Measurements from ENCODE around the gene TENM3. TPM values are rescaled to one million over a fixed set of nuclear protein-coding genes. Genes with fewer than 3 reads are reported as not detected.

Gene TENM3
- polyA plus RNA-seq, 4 donors, result 14.4 to 17.3 (median 15.4) TPM

- DNase-seq (ENCODE audit: low read depth in 4 of 4, low spot score in 2 of 4), result no peak
These were observed 576.5 kb downstream of the TENM3 start for GRCh38 chr4:182819751-182820150.

GRCh38 chr4:182822554-182822953 is 579.4 kb downstream of the TENM3 start:
- DNase-seq (ENCODE audit: low read depth in 4 of 4, low spot score in 2 of 4), result no peak

GRCh38 chr4:182823576-182823975 is 580.4 kb downstream of the TENM3 start:
- no peak for DNase-seq (ENCODE audit: low read depth in 4 of 4, low spot score in 2 of 4)

GRCh38 chr4:182825003-182825402 is 581.8 kb downstream of the TENM3 start:
- DNase-seq (ENCODE audit: low read depth in 4 of 4, low spot score in 2 of 4), result no peak

- DNase-seq (ENCODE audit: low read depth in 4 of 4, low spot score in 2 of 4), result no peak
These were observed 582.6 kb downstream of the TENM3 start for GRCh38 chr4:182825786-182826185.

- DNase-seq (ENCODE audit: low read depth in 4 of 4, low spot score in 2 of 4), result peak in 2 of 4 donors; percentile 53 to 62
These were observed 583.2 kb downstream of the TENM3 start for GRCh38 chr4:182826391-182826790.

GRCh38 chr4:182827166-182827565 is 584.0 kb downstream of the TENM3 start:
- DNase-seq (ENCODE audit: low read depth in 4 of 4, low spot score in 2 of 4), result no peak

- no peak for DNase-seq (ENCODE audit: low read depth in 4 of 4, low spot score in 2 of 4)
These were observed 584.8 kb downstream of the TENM3 start for GRCh38 chr4:182827954-182828353.

GRCh38 chr4:182828360-182829025 is 585.3 kb downstream of the TENM3 start:
- no peak for DNase-seq (ENCODE audit: low read depth in 4 of 4, low spot score in 2 of 4)

GRCh38 chr4:182829196-182829595 is 586.0 kb downstream of the TENM3 start:
- no peak for DNase-seq (ENCODE audit: low read depth in 4 of 4, low spot score in 2 of 4)

- DNase-seq (ENCODE audit: low read depth in 4 of 4, low spot score in 2 of 4), result no peak
These were observed 588.2 kb downstream of the TENM3 start for GRCh38 chr4:182831376-182831775.

GRCh38 chr4:182832352-182833120 is 589.3 kb downstream of the TENM3 start:
- DNase-seq (ENCODE audit: low read depth in 4 of 4, low spot score in 2 of 4), result no peak

- DNase-seq (ENCODE audit: low read depth in 4 of 4, low spot score in 2 of 4), result no peak
These were observed 592.0 kb downstream of the TENM3 start for GRCh38 chr4:182835006-182835740.

GRCh38 chr4:182837831-182838230 is 594.6 kb downstream of the TENM3 start:
- DNase-seq (ENCODE audit: low read depth in 4 of 4, low spot score in 2 of 4), result no peak

- DNase-seq (ENCODE audit: low read depth in 4 of 4, low spot score in 2 of 4), result no peak
These were observed 595.3 kb downstream of the TENM3 start for GRCh38 chr4:182838535-182838934.

- no peak for DNase-seq (ENCODE audit: low read depth in 4 of 4, low spot score in 2 of 4)
These were observed 596.1 kb downstream of the TENM3 start for GRCh38 chr4:182839256-182839655.

- DNase-seq (ENCODE audit: low read depth in 4 of 4, low spot score in 2 of 4), result no peak
These were observed 596.9 kb downstream of the TENM3 start for GRCh38 chr4:182840108-182840507.

- no peak for DNase-seq (ENCODE audit: low read depth in 4 of 4, low spot score in 2 of 4)
These were observed 599.0 kb downstream of the TENM3 start for GRCh38 chr4:182842104-182842600.

- DNase-seq (ENCODE audit: low read depth in 4 of 4, low spot score in 2 of 4), result no peak
These were observed 599.7 kb downstream of the TENM3 start for GRCh38 chr4:182842759-182843390.

- no peak for DNase-seq (ENCODE audit: low read depth in 4 of 4, low spot score in 2 of 4)
These were observed 600.7 kb downstream of the TENM3 start for GRCh38 chr4:182843808-182844325.

- no peak for DNase-seq (ENCODE audit: low read depth in 4 of 4, low spot score in 2 of 4)
These were observed 602.4 kb downstream of the TENM3 start for GRCh38 chr4:182845618-182846017.
